Glomerular visceral epithelial cell (primary cell): ENCODE data around the gene EMC9.
"Not testable (repeated sequence)": the region's sequence is repeated elsewhere in the genome, so short reads cannot be mapped to it uniquely, and the experiment has no call there.

Source experiments
- DNase-seq: peaks from one replicate; pipeline ENCODE4 v3.0.0-alpha.2; 2016; ENCODE audit errors: extremely low spot score

EMC9 gene

DNA sequence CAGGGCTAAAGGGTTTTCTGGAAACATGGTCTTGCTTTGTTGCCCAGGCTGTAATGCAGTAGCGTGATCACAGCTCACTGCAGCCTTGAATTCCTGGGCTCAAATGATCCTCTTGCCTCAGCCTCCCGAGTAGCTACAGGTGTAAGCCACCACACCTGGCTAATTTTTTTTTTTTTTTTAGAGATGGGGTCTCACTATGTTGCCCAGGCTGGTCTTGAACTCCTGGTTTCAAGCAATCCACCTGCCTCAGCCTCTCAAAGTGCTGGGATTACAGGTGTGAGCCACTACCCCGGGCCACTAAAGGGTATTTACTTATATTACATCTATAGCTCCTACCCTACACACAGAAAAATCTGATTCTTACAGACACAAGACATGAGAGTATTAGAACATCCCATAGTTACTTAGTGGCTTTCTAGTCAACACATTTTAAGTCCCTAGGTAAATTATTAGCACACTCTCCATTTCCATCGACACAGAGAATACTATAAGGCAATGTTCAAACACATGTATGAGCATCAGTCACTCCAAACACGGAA is 33.0 kb downstream of the EMC9 start:
- no peak for DNase-seq

DNA sequence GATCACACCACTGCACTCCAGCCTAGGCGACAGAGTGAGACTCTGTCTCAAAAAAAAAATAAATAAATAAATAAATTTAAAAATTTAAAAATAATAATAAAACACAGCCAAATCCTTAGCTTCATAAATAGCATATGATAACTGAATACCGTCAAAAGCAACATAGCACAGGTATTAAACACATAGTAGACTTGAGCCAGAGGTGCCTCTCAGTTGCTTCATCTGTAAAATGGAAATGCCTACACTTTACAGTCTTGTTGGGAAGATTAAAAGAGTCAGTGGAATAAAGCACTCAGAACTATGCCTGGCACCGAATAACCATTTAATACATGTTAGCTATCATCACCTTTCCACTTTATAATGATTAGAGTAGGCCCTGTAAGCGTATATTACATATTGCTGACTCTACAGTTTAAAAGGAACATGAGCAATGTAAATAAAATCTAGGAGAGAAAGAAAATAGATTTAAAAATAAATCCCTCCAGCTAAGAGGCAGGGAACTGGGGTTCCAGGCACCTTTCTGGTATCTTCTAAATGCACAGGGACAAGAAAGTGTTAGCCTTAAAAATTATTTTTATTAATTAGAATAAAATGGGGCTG is 34.6 kb downstream of the EMC9 start:
- no peak for DNase-seq

GRCh38 chr14:24105609-24106239 is 35.7 kb downstream of the EMC9 start:
- not testable (repeated sequence) for DNase-seq

DNA sequence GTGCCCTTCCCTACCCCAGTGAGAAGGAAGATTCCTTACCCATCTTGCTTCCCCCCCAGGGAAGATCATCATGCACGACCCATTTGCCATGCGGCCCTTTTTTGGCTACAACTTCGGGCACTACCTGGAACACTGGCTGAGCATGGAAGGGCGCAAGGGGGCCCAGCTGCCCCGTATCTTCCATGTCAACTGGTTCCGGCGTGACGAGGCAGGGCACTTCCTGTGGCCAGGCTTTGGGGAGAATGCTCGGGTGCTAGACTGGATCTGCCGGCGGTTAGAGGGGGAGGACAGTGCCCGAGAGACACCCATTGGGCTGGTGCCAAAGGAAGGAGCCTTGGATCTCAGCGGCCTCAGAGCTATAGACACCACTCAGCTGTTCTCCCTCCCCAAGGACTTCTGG is 37.9 kb downstream of the EMC9 start:
- DNase-seq: no peak

DNA sequence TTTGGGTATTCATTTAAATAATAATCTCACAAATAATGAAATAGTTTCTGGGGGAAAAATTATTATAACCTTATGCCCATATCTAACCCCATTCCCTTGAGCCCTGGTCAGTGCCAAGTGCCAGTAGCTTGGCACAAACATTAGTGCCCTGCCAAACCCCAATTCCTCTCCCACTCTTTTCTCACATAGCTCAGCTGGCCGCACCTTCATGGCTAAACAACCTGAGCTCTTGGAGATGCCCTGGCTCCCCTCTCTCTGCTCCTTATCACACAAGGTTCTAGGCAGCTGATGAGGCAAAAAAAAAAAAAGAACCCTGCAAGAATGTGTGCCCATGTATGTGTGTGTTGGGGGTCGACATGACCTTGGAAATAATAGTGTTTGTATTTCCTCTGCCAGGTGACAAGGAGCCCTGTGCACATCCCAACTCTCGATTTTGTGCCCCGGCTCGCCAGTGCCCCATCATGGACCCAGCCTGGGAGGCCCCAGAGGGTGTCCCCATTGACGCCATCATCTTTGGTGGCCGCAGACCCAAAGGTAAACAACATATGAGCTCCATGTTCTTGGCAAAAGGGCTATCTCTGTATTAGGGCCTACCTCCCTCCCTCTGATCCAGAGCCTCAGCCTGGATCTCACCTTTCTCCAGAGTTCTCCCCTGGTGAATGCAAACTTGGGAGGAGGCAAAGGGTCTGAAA is 38.9 kb downstream of the EMC9 start:
- no peak for DNase-seq

DNA sequence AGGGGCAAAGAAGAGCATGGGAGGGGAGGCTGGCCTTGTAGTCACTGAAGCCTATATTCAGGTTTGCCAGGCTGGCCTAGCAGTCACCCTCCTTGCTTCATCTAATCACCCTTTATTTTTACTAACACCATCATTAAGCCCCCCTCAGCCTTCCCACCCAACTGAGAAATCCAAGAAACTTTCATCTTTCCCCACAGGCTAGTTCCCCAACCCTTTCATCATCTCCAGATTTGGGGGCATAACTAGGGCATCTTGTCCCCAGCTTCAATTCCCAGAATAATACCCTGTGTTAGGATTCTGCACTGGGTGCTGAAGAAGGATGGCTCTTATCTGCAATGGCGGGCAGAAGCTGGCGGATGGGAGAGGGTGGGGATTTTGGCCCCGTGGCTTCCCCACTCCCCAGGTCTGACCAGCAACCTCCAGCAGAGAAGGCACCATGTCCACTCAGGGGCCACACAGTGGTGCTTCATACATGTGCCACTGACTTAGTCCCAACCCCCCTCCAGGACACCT is 40.4 kb downstream of the EMC9 start:
- DNase-seq: no peak

DNA sequence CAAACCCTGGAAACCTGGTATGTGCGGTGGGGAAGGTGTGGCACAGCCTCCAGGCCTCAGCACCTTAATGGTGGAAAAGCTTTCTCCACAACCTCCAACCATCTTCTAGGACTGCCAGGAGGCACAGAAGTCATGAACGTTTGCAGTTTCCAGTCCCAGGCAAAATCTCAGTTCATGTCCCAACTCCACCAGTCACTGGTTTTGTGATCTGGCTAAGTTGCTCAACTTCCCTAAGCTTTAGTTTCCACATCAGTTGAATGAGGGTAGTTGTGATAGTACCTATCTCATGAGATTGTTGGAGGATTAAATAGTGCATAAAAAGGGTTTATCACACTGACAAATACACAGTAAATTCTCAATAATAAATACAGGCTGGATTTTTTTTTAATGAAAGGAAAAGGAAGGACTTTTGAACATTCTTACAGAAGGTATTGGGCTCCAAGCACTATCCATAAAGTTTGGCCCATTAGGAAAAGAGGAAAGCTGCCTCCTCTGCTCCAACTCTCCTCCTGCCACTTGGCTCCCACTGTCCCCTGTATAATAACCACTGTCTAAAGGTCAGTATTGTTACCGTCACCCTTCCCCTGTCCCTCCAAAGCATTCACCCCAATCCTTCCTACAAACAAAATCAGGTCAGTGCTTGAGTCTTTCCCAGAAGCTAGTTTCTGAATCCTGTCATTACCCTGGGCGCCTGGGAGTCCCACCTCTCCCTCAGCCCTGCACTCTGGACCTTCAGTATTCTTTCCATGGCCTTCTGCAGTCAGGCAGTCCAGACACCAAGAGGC is 41.0 kb downstream of the EMC9 start:
- no peak for DNase-seq

- no peak for DNase-seq
These were observed 42.2 kb downstream of the EMC9 start for GRCh38 chr14:24098927-24099813.

DNA sequence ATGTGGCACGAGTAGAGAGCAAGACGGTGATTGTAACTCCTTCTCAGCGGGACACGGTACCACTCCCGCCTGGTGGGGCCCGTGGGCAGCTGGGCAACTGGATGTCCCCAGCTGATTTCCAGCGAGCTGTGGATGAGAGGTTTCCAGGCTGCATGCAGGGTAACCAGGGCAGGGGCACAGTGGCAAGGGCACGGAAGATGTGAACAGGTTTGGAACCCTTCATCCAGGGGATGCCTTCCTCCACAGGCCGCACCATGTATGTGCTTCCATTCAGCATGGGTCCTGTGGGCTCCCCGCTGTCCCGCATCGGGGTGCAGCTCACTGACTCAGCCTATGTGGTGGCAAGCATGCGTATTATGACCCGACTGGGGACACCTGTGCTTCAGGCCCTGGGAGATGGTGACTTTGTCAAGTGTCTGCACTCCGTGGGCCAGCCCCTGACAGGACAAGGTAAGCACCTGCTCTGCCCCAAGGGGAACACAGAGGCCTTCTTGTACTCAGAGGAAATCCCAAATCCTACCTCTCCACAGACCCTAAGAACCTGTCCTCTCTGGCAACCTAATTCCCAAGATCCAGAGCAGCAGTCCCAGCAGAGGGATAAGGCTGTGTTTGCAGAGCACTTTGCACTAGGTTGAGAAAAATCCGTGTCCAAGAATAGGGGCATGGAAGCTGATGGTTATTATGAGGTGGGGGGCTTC is 43.0 kb downstream of the EMC9 start:
- DNase-seq: no peak

DNA sequence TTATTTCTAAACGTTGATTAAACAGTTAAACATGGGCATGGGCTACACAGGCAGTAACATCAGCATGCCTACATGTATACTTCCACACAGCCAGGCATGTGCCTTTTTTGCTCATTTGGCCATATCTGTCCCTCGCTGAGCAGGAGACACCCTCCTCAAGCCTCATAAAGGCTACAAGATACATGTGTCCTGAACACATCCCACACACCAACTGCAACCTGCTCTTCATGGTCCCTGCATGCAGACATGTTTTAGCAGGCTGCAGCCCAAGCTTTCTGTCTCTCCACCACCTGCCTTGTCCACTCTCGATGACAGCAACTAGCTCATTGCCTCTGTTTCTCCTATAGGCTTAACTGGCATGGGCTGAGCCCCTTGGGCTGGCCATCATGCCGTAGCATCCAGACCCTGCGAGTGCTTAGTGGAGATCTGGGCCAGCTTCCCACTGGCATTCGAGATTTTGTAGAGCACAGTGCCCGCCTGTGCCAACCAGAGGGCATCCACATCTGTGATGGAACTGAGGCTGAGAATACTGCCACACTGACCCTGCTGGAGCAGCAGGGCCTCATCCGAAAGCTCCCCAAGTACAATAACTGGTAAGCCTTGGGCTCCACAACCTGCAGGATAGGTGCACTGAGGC is 44.7 kb downstream of the EMC9 start:
- no peak for DNase-seq

DNA sequence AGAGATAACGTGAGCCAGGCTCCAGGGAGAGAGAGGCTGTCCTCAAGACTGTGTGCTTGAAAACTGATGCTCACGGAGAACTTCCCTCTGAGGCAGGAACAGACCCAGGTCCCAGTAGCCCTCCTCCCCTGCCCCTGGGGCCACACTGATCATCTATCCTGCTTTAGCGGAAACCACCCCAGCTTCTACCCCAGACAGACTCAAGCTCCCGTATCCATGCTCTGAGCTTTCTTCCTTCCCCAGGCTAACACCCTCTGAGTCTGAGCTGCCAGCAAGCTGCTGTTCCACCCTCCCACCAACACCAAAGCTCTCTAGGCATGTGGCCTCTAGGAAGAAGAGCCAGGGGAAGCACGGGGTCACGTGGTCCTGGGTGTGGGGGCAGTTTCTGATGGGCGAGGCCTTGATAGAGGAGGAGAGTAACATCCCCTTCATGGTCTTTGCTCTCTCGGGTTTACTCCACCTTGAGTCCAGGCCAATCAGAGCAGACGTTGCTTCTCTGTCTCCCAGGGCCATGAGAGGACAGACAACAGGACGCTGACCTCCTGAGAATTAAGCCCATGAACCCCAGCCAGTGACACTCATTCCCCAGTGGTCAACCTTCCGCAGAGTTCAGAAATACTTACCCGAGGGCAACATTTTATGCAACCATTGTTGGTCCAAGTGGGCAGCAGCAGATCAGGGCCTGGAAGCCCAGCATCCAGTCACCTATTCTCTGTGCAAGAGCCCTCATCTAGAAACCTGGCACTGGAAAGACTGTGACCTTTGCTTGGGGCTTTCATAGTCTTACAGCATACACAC is 45.9 kb downstream of the EMC9 start:
- peak; percentile 80 for DNase-seq

- no peak for DNase-seq
These were observed 46.5 kb downstream of the EMC9 start for GRCh38 chr14:24094841-24095270.

DNA sequence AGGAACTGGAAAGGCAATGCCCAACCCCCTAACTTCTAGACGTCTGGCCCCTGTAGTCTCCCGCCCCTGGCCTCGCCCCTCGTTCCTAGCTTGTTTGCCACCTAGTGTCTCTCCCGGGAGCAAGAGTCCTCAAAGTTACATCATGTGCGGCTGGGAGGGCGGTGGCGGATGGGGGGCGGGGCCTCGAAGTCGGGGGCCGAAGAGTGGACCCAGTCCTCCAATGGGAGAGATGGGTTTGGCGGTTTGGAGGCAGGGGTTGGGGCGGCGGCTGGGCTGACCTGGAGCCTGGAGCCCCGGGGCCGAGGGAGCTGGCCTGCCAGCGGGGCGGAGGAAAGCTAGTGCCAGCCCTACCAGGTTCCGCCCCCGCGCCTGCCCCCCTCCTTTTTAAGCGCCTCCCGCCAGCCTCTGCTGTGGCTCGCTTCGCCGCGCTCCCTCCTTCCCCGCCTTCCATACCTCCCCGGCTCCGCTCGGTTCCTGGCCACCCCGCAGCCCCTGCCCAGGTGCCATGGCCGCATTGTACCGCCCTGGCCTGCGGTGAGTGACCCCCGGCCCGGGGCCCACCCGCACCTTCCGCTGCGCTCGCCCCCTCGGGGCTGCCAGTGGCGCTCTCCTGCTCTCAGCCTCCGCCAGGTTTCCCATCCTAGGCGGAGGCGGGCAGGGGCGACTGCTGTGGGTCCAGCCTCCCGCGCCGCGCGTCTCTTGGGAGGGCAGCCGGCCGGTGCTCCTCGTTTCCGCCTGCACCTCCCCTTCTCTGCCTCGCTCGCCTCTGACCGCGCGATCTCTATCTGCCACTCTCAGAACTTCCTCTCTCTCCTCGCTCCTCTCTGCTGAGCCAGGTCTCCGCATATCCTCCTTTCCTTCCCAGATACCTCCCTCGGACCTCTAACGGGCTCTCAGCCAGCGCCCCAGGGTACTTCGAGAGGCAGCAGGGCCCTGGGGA is 47.2 kb downstream of the EMC9 start, which contains the start of gene PCK2:
Gene PCK2 (plus strand): TSS at position 411 of the 940 bp plus-strand sequence. CDS start 95 bp downstream, at position 506.
- DNase-seq: peak; percentile 95

- DNase-seq: no peak
These were observed 48.0 kb downstream of the EMC9 start for GRCh38 chr14:24093207-24093900.

DNA sequence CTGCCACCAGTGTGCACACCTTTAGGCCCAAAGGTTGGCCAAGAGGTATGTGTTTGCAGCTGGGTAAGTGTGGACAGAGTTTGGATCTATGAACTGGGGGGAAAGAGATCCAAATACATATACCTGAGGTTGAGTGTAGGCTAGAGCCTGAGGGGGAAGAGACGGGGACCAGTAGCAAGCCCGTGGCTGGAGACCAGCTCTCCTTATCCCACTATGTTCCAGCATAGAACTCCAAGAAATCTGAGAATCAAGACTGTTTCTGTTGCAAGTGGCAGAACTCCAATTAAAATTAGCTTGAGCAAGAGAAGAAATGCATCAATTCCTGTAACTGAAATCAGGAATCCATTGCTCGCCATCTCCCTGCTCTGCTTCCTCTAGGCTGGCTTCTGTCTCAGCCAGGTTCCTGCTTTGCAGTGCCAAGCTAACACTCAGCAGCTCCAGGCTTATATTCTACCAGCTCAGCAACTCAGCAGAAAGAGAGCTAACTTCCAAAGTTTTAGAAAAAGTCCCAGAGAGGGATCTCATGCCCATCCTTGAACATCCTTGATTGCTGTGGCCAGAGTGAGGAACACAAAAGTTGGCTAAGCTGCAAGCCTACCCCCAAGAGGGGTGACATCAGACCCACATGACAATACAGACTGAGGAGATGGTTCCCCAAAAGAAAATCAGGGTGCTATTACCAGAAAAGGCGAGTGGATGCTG is 48.7 kb downstream of the EMC9 start:
- no peak for DNase-seq

GRCh38 chr14:24092110-24092504 is 49.3 kb downstream of the EMC9 start:
- DNase-seq: no peak
